ENCODE measurements around the gene GALNT13.

Gene GALNT13

GRCh38 chr2:154182008-154182407 is 310.3 kb downstream of the GALNT13 start:
- H2BK15ac ChIP-seq (ENCODE audit: low read length): no peak overlapping the region
- no peak overlapping the region for H2BK5ac ChIP-seq (ENCODE audit: low read length)
- H2BK120ac ChIP-seq (ENCODE audit: low read depth, low read length): no peak overlapping the region
- H4K8ac ChIP-seq (ENCODE audit: low read depth, low read length): no peak overlapping the region
- peaks cover 0 to 6% of the 10 kb centered on the region in 2 donors for H3K9me3 ChIP-seq (replicated peaks in 1 of 2; ENCODE audit: control insufficient read depth in 2 of 2, insufficient read depth in 1 of 2, low read depth in 1 of 2, low read length in 2 of 2)
- no peak overlapping the region for H2AFZ ChIP-seq (ENCODE audit: low read length)
- H3K4ac ChIP-seq (ENCODE audit: low read length): no peak overlapping the region
- no peak for DNase-seq (ENCODE audit: low spot score)
- H3K4me2 ChIP-seq (ENCODE audit: insufficient read depth, low read length, poor library complexity, severe bottlenecking): no peak overlapping the region
- H3K23ac ChIP-seq (ENCODE audit: low read depth, low read length, poor library complexity): no peak overlapping the region
- no peaks in the 10 kb centered on the region for H3K27me3 ChIP-seq (ENCODE audit: control insufficient read depth in 3 of 3, insufficient read depth in 3 of 3, low read depth in 1 of 3, low read length in 3 of 3)
- no peaks in the 10 kb centered on the region for H3K36me3 ChIP-seq (replicated peaks in 1 of 2; ENCODE audit: control insufficient read depth in 2 of 2, insufficient read depth in 2 of 2, low read length in 2 of 2)
- no peak overlapping the region for H3K18ac ChIP-seq (ENCODE audit: low read length)
- H3K27ac ChIP-seq (replicated peaks; ENCODE audit: low read length): no peak overlapping the region
- no peak overlapping the region for H3K4me3 ChIP-seq (ENCODE audit: low read length in 2 of 2)
- H3K4me1 ChIP-seq (ENCODE audit: control insufficient read depth in 2 of 2, insufficient read depth in 1 of 2, low read depth in 1 of 2, low read length in 2 of 2): no peaks in the 10 kb centered on the region
- H3K79me1 ChIP-seq (ENCODE audit: low read depth, low read length): no peaks in the 10 kb centered on the region
- no peak overlapping the region for H4K91ac ChIP-seq (ENCODE audit: low read depth, low read length, poor library complexity)
- no peak overlapping the region for H3K14ac ChIP-seq (ENCODE audit: low read length)
- no CpG with 5 or more reads among the region's 5 CpGs for WGBS, 2 donors (ENCODE audit: extremely low coverage in 2 of 2, insufficient read length in 2 of 2, insufficient replicate concordance in 1 of 2)
- no peak overlapping the region for H2AK5ac ChIP-seq (ENCODE audit: low read depth, low read length)
- no peak overlapping the region for H3K9ac ChIP-seq (ENCODE audit: low read depth, low read length, poor library complexity)
- no peak overlapping the region for H2BK12ac ChIP-seq (ENCODE audit: low read length)

DNA sequence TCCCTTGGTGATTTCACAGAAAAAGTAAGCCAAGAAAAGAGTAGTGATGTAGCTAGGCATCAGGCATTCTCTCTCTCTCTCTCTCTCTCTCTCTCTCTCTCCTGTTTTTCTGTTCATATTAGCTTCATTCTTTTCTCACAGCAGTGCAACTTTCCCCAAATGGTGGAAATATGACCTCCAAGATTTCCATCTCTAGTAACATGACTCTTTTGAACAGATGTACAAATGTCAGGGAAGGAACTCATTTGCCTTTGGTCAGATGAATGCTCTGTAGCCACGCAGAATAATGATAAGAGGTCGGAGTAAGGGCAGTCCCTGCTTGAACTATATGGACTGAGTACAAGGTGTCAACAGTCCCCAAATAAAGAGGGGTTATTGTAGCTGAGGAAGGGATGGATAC is 316.2 kb downstream of the GALNT13 start:
- H3K36me3 ChIP-seq (replicated peaks in 1 of 2; ENCODE audit: control insufficient read depth in 2 of 2, insufficient read depth in 2 of 2, low read length in 2 of 2): no peaks in the 10 kb centered on the region
- H3K27ac ChIP-seq (replicated peaks; ENCODE audit: low read length): no peak overlapping the region
- no peak overlapping the region for H3K4me3 ChIP-seq (ENCODE audit: low read length in 2 of 2)
- H3K79me1 ChIP-seq (ENCODE audit: low read depth, low read length): no peaks in the 10 kb centered on the region
- H2BK12ac ChIP-seq (ENCODE audit: low read length): no peak overlapping the region
- no peak overlapping the region for H2BK120ac ChIP-seq (ENCODE audit: low read depth, low read length)
- no peak overlapping the region for H3K4me2 ChIP-seq (ENCODE audit: insufficient read depth, low read length, poor library complexity, severe bottlenecking)
- no peak overlapping the region for H2AK5ac ChIP-seq (ENCODE audit: low read depth, low read length)
- no peak overlapping the region for H3K18ac ChIP-seq (ENCODE audit: low read length)
- peaks cover 0 to 6% of the 10 kb centered on the region in 2 donors for H3K9me3 ChIP-seq (replicated peaks in 1 of 2; ENCODE audit: control insufficient read depth in 2 of 2, insufficient read depth in 1 of 2, low read depth in 1 of 2, low read length in 2 of 2)
- H3K14ac ChIP-seq (ENCODE audit: low read length): no peak overlapping the region
- no peak overlapping the region for H2BK15ac ChIP-seq (ENCODE audit: low read length)
- H4K91ac ChIP-seq (ENCODE audit: low read depth, low read length, poor library complexity): no peak overlapping the region
- H3K9ac ChIP-seq (ENCODE audit: low read depth, low read length, poor library complexity): no peak overlapping the region
- H2BK5ac ChIP-seq (ENCODE audit: low read length): no peak overlapping the region
- H2AFZ ChIP-seq (ENCODE audit: low read length): no peak overlapping the region
- H3K23ac ChIP-seq (ENCODE audit: low read depth, low read length, poor library complexity): no peak overlapping the region
- no peak for DNase-seq (ENCODE audit: low spot score)
- WGBS, 2 donors (ENCODE audit: extremely low coverage in 2 of 2, insufficient read length in 2 of 2, insufficient replicate concordance in 1 of 2): no CpG with 5 or more reads among the region's 2 CpGs
- H3K27me3 ChIP-seq (ENCODE audit: control insufficient read depth in 3 of 3, insufficient read depth in 3 of 3, low read depth in 1 of 3, low read length in 3 of 3): no peaks in the 10 kb centered on the region
- no peak overlapping the region for H4K8ac ChIP-seq (ENCODE audit: low read depth, low read length)
- no peak overlapping the region for H3K4ac ChIP-seq (ENCODE audit: low read length)
- peaks cover 0 to 2% of the 10 kb centered on the region in 2 donors for H3K4me1 ChIP-seq (ENCODE audit: control insufficient read depth in 2 of 2, insufficient read depth in 1 of 2, low read depth in 1 of 2, low read length in 2 of 2)

DNA sequence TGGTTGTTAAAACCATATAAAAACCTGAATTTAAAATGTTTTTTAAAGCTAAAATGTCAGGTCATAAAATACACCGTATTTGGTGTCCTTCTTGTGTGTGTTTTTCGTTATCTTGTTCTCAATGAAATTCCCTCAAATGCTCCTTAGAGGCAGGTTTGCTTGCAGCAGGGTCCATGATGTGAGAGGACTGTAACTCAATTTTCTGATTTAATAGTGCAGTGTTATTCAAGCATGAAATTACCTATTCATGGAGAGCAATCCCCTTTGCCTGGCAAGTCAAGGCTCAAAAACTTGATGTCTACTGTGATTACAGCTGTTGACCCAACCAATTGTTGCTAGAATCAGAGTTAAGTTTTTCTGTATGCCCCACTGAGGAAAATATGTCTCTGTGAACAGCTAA is 318.2 kb downstream of the GALNT13 start:
- H4K91ac ChIP-seq (ENCODE audit: low read depth, low read length, poor library complexity): no peak overlapping the region
- WGBS, 2 donors (ENCODE audit: extremely low coverage in 2 of 2, insufficient read length in 2 of 2, insufficient replicate concordance in 1 of 2): no CpG with 5 or more reads among the region's 2 CpGs

DNA sequence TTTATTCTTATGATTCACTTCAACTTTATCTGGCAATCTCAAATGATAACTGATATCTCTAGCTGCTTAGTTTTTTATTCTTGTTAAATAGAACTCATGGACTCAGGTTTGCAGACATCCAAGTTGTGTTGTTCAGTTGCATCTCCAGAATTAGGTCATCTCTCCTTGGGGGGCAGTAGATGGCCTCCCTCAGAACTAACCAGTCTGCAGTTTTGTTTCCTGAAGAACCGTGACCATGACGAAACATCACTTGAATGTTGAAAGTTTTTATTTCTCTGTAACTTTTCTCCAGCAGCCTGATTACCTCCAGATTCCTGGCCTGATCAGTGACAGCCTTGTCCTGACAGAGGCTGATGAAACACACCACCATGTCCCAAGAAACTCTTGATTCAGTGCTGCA is 321.5 kb downstream of the GALNT13 start:
- no peak overlapping the region for H2BK120ac ChIP-seq (ENCODE audit: low read depth, low read length)
- H3K9ac ChIP-seq (ENCODE audit: low read depth, low read length, poor library complexity): no peak overlapping the region
- H2BK5ac ChIP-seq (ENCODE audit: low read length): no peak overlapping the region
- WGBS, 2 donors (ENCODE audit: extremely low coverage in 2 of 2, insufficient read length in 2 of 2, insufficient replicate concordance in 1 of 2): no CpG with 5 or more reads among the region's 2 CpGs
- H3K4me2 ChIP-seq (ENCODE audit: insufficient read depth, low read length, poor library complexity, severe bottlenecking): no peak overlapping the region
- no peak overlapping the region for H2BK15ac ChIP-seq (ENCODE audit: low read length)
- H3K27ac ChIP-seq (replicated peaks; ENCODE audit: low read length): no peak overlapping the region
- H4K8ac ChIP-seq (ENCODE audit: low read depth, low read length): no peak overlapping the region
- H4K91ac ChIP-seq (ENCODE audit: low read depth, low read length, poor library complexity): no peak overlapping the region
- no peaks in the 10 kb centered on the region for H3K79me1 ChIP-seq (ENCODE audit: low read depth, low read length)
- H3K4me1 ChIP-seq (ENCODE audit: control insufficient read depth in 2 of 2, insufficient read depth in 1 of 2, low read depth in 1 of 2, low read length in 2 of 2): peaks cover 0 to 2% of the 10 kb centered on the region in 2 donors
- H2AFZ ChIP-seq (ENCODE audit: low read length): no peak overlapping the region
- H3K23ac ChIP-seq (ENCODE audit: low read depth, low read length, poor library complexity): no peak overlapping the region
- DNase-seq (ENCODE audit: low spot score): no peak
- no peaks in the 10 kb centered on the region for H3K27me3 ChIP-seq (ENCODE audit: control insufficient read depth in 3 of 3, insufficient read depth in 3 of 3, low read depth in 1 of 3, low read length in 3 of 3)
- no peak overlapping the region for H3K18ac ChIP-seq (ENCODE audit: low read length)
- H3K4ac ChIP-seq (ENCODE audit: low read length): no peak overlapping the region
- H2BK12ac ChIP-seq (ENCODE audit: low read length): no peak overlapping the region
- no peak overlapping the region for H2AK5ac ChIP-seq (ENCODE audit: low read depth, low read length)
- no peak overlapping the region for H3K14ac ChIP-seq (ENCODE audit: low read length)
- H3K4me3 ChIP-seq (ENCODE audit: low read length in 2 of 2): no peak overlapping the region
- H3K36me3 ChIP-seq (replicated peaks in 1 of 2; ENCODE audit: control insufficient read depth in 2 of 2, insufficient read depth in 2 of 2, low read length in 2 of 2): no peaks in the 10 kb centered on the region
- no peaks in the 10 kb centered on the region for H3K9me3 ChIP-seq (replicated peaks in 1 of 2; ENCODE audit: control insufficient read depth in 2 of 2, insufficient read depth in 1 of 2, low read depth in 1 of 2, low read length in 2 of 2)

More for the DNA sequence above, 318.2 kb downstream of the GALNT13 start:
- Histone ChIP-seq H3K14ac (ENCODE audit: low read length) (no peak overlapping the region), H2BK5ac (ENCODE audit: low read length) (no peak overlapping the region), H3K4me2 (ENCODE audit: insufficient read depth, low read length, poor library complexity, severe bottlenecking) (no peak overlapping the region), H2AFZ (ENCODE audit: low read length) (no peak overlapping the region), H3K4ac (ENCODE audit: low read length) (no peak overlapping the region), H3K18ac (ENCODE audit: low read length) (no peak overlapping the region), H3K4me3 (ENCODE audit: low read length in 2 of 2) (no peak overlapping the region), H3K79me1 (ENCODE audit: low read depth, low read length) (no peaks in the 10 kb centered on the region), H2BK120ac (ENCODE audit: low read depth, low read length) (no peak overlapping the region), H2AK5ac (ENCODE audit: low read depth, low read length) (no peak overlapping the region), H3K27me3 (ENCODE audit: control insufficient read depth in 3 of 3, insufficient read depth in 3 of 3, low read depth in 1 of 3, low read length in 3 of 3) (no peaks in the 10 kb centered on the region), H3K9ac (ENCODE audit: low read depth, low read length, poor library complexity) (no peak overlapping the region), H3K9me3 (replicated peaks in 1 of 2; ENCODE audit: control insufficient read depth in 2 of 2, insufficient read depth in 1 of 2, low read depth in 1 of 2, low read length in 2 of 2) (peaks cover 0 to 6% of the 10 kb centered on the region in 2 donors), H2BK12ac (ENCODE audit: low read length) (no peak overlapping the region), H3K27ac (replicated peaks; ENCODE audit: low read length) (no peak overlapping the region), H4K8ac (ENCODE audit: low read depth, low read length) (no peak overlapping the region), H2BK15ac (ENCODE audit: low read length) (no peak overlapping the region), H3K4me1 (ENCODE audit: control insufficient read depth in 2 of 2, insufficient read depth in 1 of 2, low read depth in 1 of 2, low read length in 2 of 2) (peaks cover 0 to 2% of the 10 kb centered on the region in 2 donors), H3K36me3 (replicated peaks in 1 of 2; ENCODE audit: control insufficient read depth in 2 of 2, insufficient read depth in 2 of 2, low read length in 2 of 2) (no peaks in the 10 kb centered on the region), H3K23ac (ENCODE audit: low read depth, low read length, poor library complexity) (no peak overlapping the region)
- no peak for DNase-seq (ENCODE audit: low spot score)
